Medulla oblongata (tissue), 1 donor: ENCODE data around the gene TCIRG1.
A peak's percentile ranks its signal among the peaks of the same experiment; 100 is the strongest.

Experiments used
- DNase-seq: peaks from one replicate; pipeline ENCODE4 v3.0.0-alpha.2; 2015; ENCODE audit errors: extremely low spot score

Gene TCIRG1

GRCh38 chr11:68051191-68052136 lies 12.6 kb downstream of the TCIRG1 start:
- DNase-seq = no peak

DNA sequence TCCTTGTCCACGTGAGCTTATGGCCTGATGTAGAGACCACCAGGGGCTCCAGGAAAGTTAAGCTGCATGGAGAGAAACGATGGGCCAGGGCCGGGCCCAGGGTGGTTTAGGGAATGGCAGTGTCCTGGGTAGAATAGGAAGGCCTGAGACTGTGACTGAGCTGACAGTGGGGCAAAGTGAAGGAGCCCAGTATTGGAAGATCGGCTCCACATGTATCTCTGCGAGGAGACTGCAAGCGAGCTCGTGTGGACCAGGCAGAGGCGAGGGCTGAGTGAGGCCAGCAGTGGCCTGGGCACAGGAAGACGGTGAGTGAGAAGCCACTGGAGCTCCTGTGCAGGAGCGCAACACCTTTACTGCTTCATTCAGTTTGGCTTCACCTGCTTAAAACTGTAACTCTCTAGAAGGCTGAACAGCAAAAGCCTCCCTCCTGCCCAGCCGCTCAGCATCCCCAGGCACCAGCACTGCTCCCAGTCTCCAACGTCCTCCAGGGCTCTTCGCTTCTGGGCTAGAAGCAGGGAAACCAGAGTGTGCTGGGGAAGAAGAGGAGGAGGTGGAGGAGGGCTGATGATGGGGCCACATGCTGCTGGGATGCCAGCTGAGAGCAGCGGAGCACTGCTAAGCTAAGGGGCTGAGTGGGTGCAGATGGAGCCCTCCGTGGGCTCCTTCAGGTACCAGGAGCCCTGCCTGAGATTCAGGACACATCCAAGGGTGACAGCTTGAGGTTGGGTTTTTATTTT lies 13.5 kb downstream of the TCIRG1 start:
- no peak for DNase-seq

DNA sequence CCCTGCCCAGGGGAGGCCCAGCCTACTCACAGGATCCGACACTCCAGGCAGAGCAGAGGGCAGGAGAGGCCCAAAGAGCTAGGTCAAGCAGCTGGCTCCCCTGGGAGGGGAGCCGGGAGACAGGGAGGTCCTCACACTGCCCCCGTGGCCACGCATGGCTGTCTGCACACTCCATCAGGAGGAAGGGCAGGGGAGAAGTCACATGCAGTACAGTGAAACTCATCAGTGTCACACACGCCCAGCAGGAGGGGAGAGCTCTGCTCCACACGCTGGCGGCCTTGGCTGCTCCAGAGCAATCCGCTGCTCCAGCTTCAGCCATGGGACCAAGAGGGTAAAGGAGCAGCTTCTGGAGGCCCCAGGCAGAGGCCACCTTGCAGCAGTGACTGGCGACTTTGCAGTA lies 14.3 kb downstream of the TCIRG1 start:
- no peak for DNase-seq

GRCh38 chr11:68053981-68054812 lies 15.4 kb downstream of the TCIRG1 start:
- DNase-seq = no peak

- no peak for DNase-seq
These were observed 17.8 kb downstream of the TCIRG1 start for GRCh38 chr11:68056317-68057285.

DNA sequence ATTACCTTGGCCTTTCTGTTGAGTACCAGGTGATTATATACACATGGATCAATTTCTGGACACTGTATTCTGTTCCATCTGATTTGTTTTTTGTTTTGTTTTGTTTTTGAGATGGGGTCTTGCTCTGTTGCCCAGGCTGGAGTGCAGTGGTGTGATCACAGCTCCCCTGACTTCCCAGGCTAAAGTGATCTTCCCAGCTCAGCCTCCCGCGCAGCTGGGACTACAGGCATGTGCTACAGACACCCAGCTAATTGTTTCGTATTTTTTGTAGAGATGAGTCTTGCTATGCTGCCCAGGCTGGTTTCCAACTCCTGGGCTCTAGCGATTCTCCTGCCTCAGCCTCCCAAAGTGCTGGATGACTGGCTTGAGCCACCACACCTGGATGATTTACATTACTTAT lies 19.0 kb downstream of the TCIRG1 start:
- DNase-seq = no peak

GRCh38 chr11:68061508-68061907 lies 22.7 kb downstream of the TCIRG1 start:
- DNase-seq = no peak

- no peak for DNase-seq
These were observed 26.1 kb downstream of the TCIRG1 start for GRCh38 chr11:68064926-68065325.

DNA sequence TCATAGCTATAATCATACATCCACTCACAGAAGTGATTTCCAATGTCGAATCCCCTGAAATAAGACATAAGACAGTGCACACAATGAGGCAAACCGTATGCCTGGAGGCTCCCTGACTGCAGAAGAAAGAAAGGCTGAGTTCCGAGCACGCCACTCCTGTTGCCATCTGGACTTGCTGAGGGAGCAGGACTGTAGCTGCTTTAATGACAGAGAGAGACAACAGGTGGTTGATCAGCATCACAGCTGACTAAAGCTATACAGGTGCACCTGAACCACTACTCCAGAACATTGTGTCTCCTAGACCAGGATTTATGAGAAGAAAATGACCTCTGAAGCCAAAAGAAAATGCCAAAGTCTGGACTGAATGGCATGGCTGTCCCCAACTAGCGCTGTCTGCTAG lies 27.0 kb downstream of the TCIRG1 start:
- DNase-seq = no peak

GRCh38 chr11:68066742-68067141 lies 27.9 kb downstream of the TCIRG1 start:
- DNase-seq = peak; percentile 28

DNA sequence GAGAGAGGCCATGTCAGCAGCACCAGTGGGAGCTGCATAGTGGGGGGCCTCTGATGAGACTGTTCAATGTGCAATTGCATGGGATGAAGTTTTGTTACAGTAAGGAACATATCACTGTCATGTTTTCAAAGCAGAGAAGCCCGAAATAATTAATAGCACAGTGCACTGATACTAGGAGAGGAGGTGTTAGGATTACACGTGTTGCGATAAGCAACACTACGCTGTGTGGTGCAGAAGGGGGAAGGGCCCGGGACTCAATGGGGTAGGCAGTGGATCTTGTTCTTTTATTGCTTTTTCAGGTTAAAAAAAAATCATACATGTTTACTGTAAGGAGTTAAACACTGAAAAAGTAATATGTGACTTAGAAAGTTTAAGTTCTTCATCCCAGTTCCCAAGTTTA lies 29.2 kb downstream of the TCIRG1 start:
- no peak for DNase-seq

GRCh38 chr11:68071281-68072048 lies 32.6 kb downstream of the TCIRG1 start:
- DNase-seq = no peak

DNA sequence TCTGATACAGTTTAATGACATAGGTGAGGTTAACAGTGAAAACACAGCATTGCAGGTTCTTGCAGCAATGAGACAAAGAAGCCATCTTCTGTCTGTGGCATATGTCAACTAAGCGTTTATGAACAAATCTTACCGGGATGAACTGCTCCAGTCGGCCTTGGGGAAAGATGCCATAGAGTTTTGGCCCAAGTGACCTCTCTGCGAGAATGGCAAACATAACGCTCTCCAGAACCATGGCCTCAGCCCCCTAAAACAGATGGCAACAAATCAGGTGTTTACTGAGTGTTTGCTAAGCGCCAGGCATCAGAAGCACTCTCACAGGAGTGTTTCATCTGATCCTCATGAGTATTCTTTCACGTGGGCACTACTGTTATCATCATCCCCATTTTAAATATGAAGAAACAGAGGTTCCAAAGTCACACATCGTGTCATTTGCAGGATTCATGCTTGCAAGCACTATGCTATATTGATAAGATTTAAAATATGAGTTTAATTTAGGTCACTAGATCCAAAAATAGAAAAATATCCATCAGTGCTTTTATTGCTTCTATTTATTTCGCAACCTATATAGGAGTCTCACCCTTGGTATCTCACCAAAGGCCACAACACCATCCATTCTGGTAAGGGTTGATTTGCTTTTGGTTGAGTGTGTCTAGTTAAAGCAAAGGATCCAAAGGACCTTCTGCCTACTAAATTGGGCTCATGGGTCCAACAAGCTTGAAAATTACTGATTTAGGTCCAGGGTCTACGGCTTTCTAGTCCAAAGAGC lies 35.9 kb downstream of the TCIRG1 start:
- DNase-seq = no peak

GRCh38 chr11:68076371-68077042 lies 37.7 kb downstream of the TCIRG1 start:
- no peak for DNase-seq

DNA sequence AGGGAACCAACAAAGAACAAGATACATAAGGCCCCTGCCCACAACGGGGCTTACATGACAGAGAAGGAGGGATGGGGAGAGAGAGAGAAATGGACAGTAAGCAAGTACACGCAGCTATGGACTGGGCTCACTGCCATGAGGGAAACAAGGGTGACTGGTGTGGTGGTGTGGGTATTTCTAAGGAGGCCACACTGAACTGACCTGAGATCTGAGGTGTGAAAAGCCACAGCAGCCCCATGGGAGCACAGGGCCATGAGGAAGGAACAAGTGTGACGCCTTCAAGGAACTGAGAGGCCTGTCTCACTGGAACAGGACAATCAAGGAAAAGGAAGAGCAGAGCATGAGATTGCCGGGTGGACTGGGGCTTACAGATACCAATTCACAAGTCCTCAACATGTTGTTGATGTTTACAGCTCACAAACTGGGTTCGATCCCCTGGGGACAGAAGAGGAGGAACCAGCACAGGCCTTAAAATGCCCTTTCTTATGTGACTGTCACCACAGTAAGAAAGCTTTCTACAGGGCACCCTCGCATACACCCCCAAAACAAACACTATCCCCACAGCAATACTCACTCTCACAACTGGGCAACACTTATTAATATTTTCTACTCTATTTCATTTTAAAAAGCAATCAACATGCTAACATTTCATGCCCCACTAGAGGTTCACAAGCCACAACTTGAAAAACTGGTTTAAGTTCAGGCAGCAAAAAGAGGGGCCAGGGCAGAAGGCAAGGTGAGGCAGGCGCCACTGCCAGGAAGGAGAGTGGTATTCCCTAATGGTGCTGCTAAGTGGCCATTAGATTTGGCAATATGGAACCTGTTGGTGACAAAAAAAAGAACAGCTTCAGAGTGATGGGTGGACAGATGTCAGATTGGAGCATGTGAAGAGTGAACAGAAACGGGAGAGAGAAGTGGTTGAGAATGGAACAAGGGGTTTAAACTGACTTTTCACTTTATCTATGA lies 39.1 kb downstream of the TCIRG1 start:
- no peak for DNase-seq

GRCh38 chr11:68080860-68081259 lies 42.0 kb downstream of the TCIRG1 start:
- DNase-seq = no peak

DNA sequence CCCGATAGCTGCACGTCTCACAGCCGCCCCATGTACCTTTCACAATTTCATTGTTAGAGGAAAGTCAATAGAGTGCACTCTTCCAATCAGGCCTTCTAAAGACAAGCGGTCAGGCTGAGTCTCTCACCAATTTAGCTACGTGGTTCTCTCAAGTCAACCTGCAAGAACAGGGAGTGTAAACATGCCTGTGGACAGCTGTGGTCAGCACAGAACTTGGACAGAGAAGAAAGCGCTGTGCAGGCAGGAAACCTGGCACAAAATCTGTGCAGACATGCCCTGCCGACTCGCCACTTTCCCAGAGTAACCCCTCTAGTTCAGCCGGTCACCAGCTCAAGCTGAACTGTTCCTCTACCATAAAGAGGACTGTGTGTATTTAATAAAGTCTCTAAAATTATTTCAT lies 42.9 kb downstream of the TCIRG1 start:
- DNase-seq = no peak

DNA sequence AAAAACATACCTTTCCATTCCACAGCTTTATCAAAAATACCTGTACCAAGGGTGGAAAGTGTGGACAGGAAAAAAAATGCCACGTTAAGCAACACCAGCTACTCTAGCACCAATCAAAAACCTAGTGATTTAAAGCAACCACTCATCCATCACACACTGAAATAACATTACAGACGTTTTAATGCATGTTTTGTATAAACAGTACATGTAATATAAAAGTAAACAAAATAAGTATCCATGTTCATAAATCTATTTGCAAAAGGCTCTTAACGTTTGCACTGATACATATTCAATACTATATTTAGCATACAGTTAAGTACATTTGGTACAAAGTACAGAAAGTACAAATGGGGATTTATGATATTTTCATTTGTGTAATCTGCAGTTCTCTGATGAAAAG lies 43.7 kb downstream of the TCIRG1 start:
- no peak for DNase-seq
